Upper lobe of left lung (tissue), 6 donors: ENCODE data around the gene KCNK3. TPM values are rescaled to one million over a fixed set of nuclear protein-coding genes. Genes with fewer than 3 reads are reported as not detected.
A peak's percentile ranks its signal among the peaks of the same experiment; 100 is the strongest.
"Not testable (repeated sequence)": the region's sequence is repeated elsewhere in the genome, so short reads cannot be mapped to it uniquely, and the experiment has no call there.

Source experiments
- ATAC-seq, 2 donors: fragments of 200-7000 bp; cut with Tn5 transposase; one replicate each; pipeline ENCODE4 v1.9.1; 2022; ENCODE audit warnings: mild to moderate bottlenecking in 2 of 2, moderate library complexity in 2 of 2; ENCODE audit not compliant: low FRiP score in 2 of 2
- DNase-seq, 2 donors: peaks; one replicate each; pipeline ENCODE4 v3.0.0-alpha.2; 2019 to 2020
- H3K27ac ChIP-seq, 4 donors: fragments of 200-600 bp; sonication (generic); one replicate each; pipeline ENCODE4 v1.5.1; 2016 to 2019
- H3K27me3 ChIP-seq, 4 donors: fragments of 200-600 bp; sonication (generic); one replicate each; pipeline ENCODE4 v1.5.1; 2017 to 2019
- H3K36me3 ChIP-seq, 4 donors: fragments of 200-600 bp; sonication (generic); one replicate each; pipeline ENCODE4 v1.5.1; 2016 to 2019
- H3K4me1 ChIP-seq, 4 donors: fragments of 200-600 bp; sonication (generic); one replicate each; pipeline ENCODE4 v1.5.1; 2018 to 2019
- H3K4me3 ChIP-seq, 4 donors: fragments of 200-600 bp; sonication (generic); one replicate each; pipeline ENCODE4 v1.5.1; 2017 to 2019; ENCODE audit warnings: mild to moderate bottlenecking in 2 of 4, moderate library complexity in 1 of 4
- H3K9me3 ChIP-seq, 4 donors: fragments of 200-600 bp; sonication (generic); one replicate each; pipeline ENCODE4 v1.5.1; 2018 to 2019
- CTCF ChIP-seq, 6 experiments: fragments of 450-650 bp in 4 of 6; fragments of 200-600 bp in 2 of 6; sonication (generic) in 2 of 6; IDR thresholded peaks; one replicate each; pipeline ENCODE4 v1.5.1; 2016 to 2019; ENCODE audit warnings: antibody characterized with exemption in 6 of 6
- EP300 ChIP-seq, 4 donors: sonication (generic); formaldehyde crosslinking; IDR thresholded peaks; one replicate each; pipeline ENCODE4 v1.5.1; 2017; ENCODE audit warnings: antibody characterized with exemption in 4 of 4, control low read depth in 2 of 4
- POLR2A ChIP-seq, 4 donors: fragments of 450-650 bp; IDR thresholded peaks; one replicate each; pipeline ENCODE4 v1.5.1; 2016 to 2017; ENCODE audit warnings: antibody characterized with exemption in 4 of 4, mild to moderate bottlenecking in 2 of 4
- POLR2AphosphoS5 ChIP-seq, 2 donors: sonication (generic); formaldehyde crosslinking; IDR thresholded peaks; one replicate each; pipeline ENCODE4 v1.5.1; 2017; ENCODE audit warnings: antibody characterized with exemption in 2 of 2
- WGBS, 2 donors: methylation state at CpG; one replicate each; pipeline ENCODE4 v1.1.5; 2017 to 2018; 5-methylcytosine and 5-hydroxymethylcytosine counted together
- total RNA-seq, 6 donors: library from RNA; depleted of rRNA in 4 of 6; stranded (reverse); fragments of >200 nt in 4 of 6; gene quantifications; one replicate each; pipeline versions ENCODE4 v1.1.0 to v1.2.1, GENCODE V29; 2016 to 2021
- donor health status: DM: no; HTN: no; CAD: no; lungs with moderate emphysema.
- donor health status: DM: no; HTN: yes; CAD: no; lungs with severe emphysema.

KCNK3 gene
- total RNA-seq, 6 donors from 2014 or later: 3.0 to 36.1 (median 17.5) TPM

- TF ChIP-seq EP300 (IDR thresholded peaks at IDR 0.05) (no peak), CTCF (IDR thresholded peaks at IDR 0.05) (peak; percentile 73 to 88 (median 85)), POLR2A (IDR thresholded peaks at IDR 0.05) (no peak), POLR2AphosphoS5 (IDR thresholded peaks at IDR 0.05) (no peak)
- H3K9me3 ChIP-seq: no peaks in the 10 kb centered on the region
These were observed 53.2 kb downstream of the KCNK3 start for GRCh38 chr2:26745609-26746327.

GRCh38 chr2:26746934-26747333 is 54.4 kb downstream of the KCNK3 start:
- WGBS, 2 donors: 69 to 71% methylated on average over 3 of the region's 3 CpGs
- Histone ChIP-seq H3K9me3 (no peaks in the 10 kb centered on the region), H3K36me3 (no peaks in the 10 kb centered on the region), H3K4me3 (no peak overlapping the region), H3K27me3 (no peaks in the 10 kb centered on the region), H3K27ac (no peak overlapping the region), H3K4me1 (peaks cover 0 to 4% (median 2%) of the 10 kb centered on the region in 4 donors)
- no peak for ATAC-seq
- TF ChIP-seq CTCF (IDR thresholded peaks at IDR 0.05): no peak
- no peak for TF ChIP-seq POLR2AphosphoS5 (IDR thresholded peaks at IDR 0.05)
- no peak for TF ChIP-seq POLR2A (IDR thresholded peaks at IDR 0.05)
- no peak for TF ChIP-seq EP300 (IDR thresholded peaks at IDR 0.05)
- no peak for DNase-seq

More at GRCh38 chr2:26745609-26746327, 53.2 kb downstream of the KCNK3 start:
- ATAC-seq (peak; percentile 78 to 90), DNase-seq (peak in 1 of 2 donors; percentile 80)
- WGBS, 2 donors: 29 to 31% methylated on average over 9 of the region's 9 CpGs
- peaks cover 0 to 4% (median 2%) of the 10 kb centered on the region in 4 donors for H3K4me1 ChIP-seq
- no peaks in the 10 kb centered on the region for H3K27me3 ChIP-seq
- H3K4me3 ChIP-seq: no peak overlapping the region
- no peak overlapping the region for H3K27ac ChIP-seq
- no peaks in the 10 kb centered on the region for H3K36me3 ChIP-seq

GRCh38 chr2:26749787-26750420 is 57.4 kb downstream of the KCNK3 start:
- H3K27ac ChIP-seq: peak overlapping the region in 1 of 4 donors; percentile 28
- not testable (repeated sequence) for ATAC-seq, H3K4me1 ChIP-seq, H3K27me3 ChIP-seq, H3K36me3 ChIP-seq, DNase-seq, H3K9me3 ChIP-seq
- WGBS, 2 donors: 47 to 48% methylated on average over 5 to 8 of the region's 8 CpGs
- peak overlapping the region in 1 of 4 donors; percentile 25 for H3K4me3 ChIP-seq

- 77% methylated on average over 10 to 11 of the region's 11 CpGs for WGBS, 2 donors
- H3K4me3 ChIP-seq, ATAC-seq, H3K36me3 ChIP-seq, DNase-seq, H3K27me3 ChIP-seq, H3K9me3 ChIP-seq, H3K4me1 ChIP-seq: not testable (repeated sequence)
- peak overlapping the region in 1 of 4 donors; percentile 28 for H3K27ac ChIP-seq
These were observed 57.9 kb downstream of the KCNK3 start for GRCh38 chr2:26750467-26750866.

GRCh38 chr2:26752656-26753055 is 60.1 kb downstream of the KCNK3 start:
- ATAC-seq: no peak
- 89 to 91% methylated on average over 3 of the region's 3 CpGs for WGBS, 2 donors
- Histone ChIP-seq H3K4me1 (peaks cover 2 to 10% (median 4%) of the 10 kb centered on the region in 4 donors), H3K27ac (no peak overlapping the region), H3K36me3 (no peaks in the 10 kb centered on the region), H3K4me3 (no peak overlapping the region), H3K27me3 (no peaks in the 10 kb centered on the region), H3K9me3 (no peaks in the 10 kb centered on the region)
- DNase-seq: no peak
- no peak for TF ChIP-seq EP300 (IDR thresholded peaks at IDR 0.05)
- TF ChIP-seq CTCF (IDR thresholded peaks at IDR 0.05): no peak
- TF ChIP-seq POLR2A (IDR thresholded peaks at IDR 0.05): no peak
- TF ChIP-seq POLR2AphosphoS5 (IDR thresholded peaks at IDR 0.05): no peak
